Skeletal muscle tissue (tissue), 4 donors: ENCODE results near the gene ARHGEF28. TPM values are rescaled to one million over a fixed set of nuclear protein-coding genes. Genes with fewer than 3 reads are reported as not detected.

ENCODE experiments used
- H3K27ac ChIP-seq: one replicate; pipeline ENCODE4 v1.7.0; 2013; ENCODE audit warnings: mild to moderate bottlenecking, low read depth, low read length, inconsistent platforms
- H3K27me3 ChIP-seq, 3 donors: one replicate each; pipeline ENCODE4 v1.7.0; 2013; ENCODE audit warnings: low read length in 3 of 3; ENCODE audit not compliant: control insufficient read depth in 3 of 3, insufficient read depth in 3 of 3
- H3K36me3 ChIP-seq, 3 donors: one replicate each; pipeline ENCODE4 v1.7.0; 2013; ENCODE audit warnings: low read length in 3 of 3; ENCODE audit not compliant: control insufficient read depth in 3 of 3, insufficient read depth in 3 of 3
- H3K4me1 ChIP-seq, 3 donors: one replicate each; pipeline ENCODE4 v1.7.0; 2013; ENCODE audit warnings: low read length in 3 of 3, mild to moderate bottlenecking in 3 of 3; ENCODE audit not compliant: control insufficient read depth in 3 of 3, insufficient read depth in 3 of 3
- H3K4me3 ChIP-seq, 3 donors: one replicate each; pipeline ENCODE4 v1.7.0; 2013; ENCODE audit warnings: low read length in 3 of 3
- H3K9ac ChIP-seq, 3 donors: one replicate each; pipeline ENCODE4 v1.7.0; 2013; ENCODE audit warnings: low read length in 3 of 3, mild to moderate bottlenecking in 3 of 3, moderate library complexity in 2 of 3, low read depth in 1 of 3
- H3K9me3 ChIP-seq, 3 donors: one replicate each; pipeline ENCODE4 v1.7.0; 2013; ENCODE audit warnings: low read length in 3 of 3; ENCODE audit not compliant: control insufficient read depth in 3 of 3
- total RNA-seq: library from RNA; depleted of rRNA; stranded (reverse); fragments of >200 nt; gene quantifications from one replicate; pipeline ENCODE4 v1.2.3, GENCODE V29; 2014
- donor health status: Osteomylitis.

ARHGEF28 gene
- total RNA-seq, 1 donor from 2014 or later: 8.4 TPM

GRCh38 chr5:73799401-73799972, 173.5 kb downstream of the ARHGEF28 start:
- Histone ChIP-seq H3K9ac (no peak overlapping the region), H3K36me3 (no peaks in the 10 kb centered on the region), H3K27me3 (no peaks in the 10 kb centered on the region), H3K4me3 (no peak overlapping the region), H3K4me1 (peaks cover 3 to 5% (median 4%) of the 10 kb centered on the region in 3 donors), H3K9me3 (no peaks in the 10 kb centered on the region), H3K27ac (no peak overlapping the region)

- Histone ChIP-seq H3K9me3 (no peaks in the 10 kb centered on the region), H3K36me3 (no peaks in the 10 kb centered on the region), H3K27me3 (no peaks in the 10 kb centered on the region), H3K4me1 (peaks cover 0 to under 1% (median 0%) of the 10 kb centered on the region in 3 donors), H3K27ac (no peak overlapping the region), H3K4me3 (no peak overlapping the region), H3K9ac (no peak overlapping the region)
These were observed 175.7 kb downstream of the ARHGEF28 start for GRCh38 chr5:73801686-73802085.

GRCh38 chr5:73805449-73805848, 179.5 kb downstream of the ARHGEF28 start:
- H3K27ac ChIP-seq: no peak overlapping the region
- no peaks in the 10 kb centered on the region for H3K36me3 ChIP-seq
- H3K9me3 ChIP-seq: no peaks in the 10 kb centered on the region
- H3K4me1 ChIP-seq: no peaks in the 10 kb centered on the region
- H3K27me3 ChIP-seq: no peaks in the 10 kb centered on the region
- no peak overlapping the region for H3K4me3 ChIP-seq
- no peak overlapping the region for H3K9ac ChIP-seq

- Histone ChIP-seq H3K27ac (no peak overlapping the region), H3K27me3 (no peaks in the 10 kb centered on the region), H3K9me3 (no peaks in the 10 kb centered on the region), H3K4me3 (no peak overlapping the region), H3K36me3 (no peaks in the 10 kb centered on the region), H3K9ac (no peak overlapping the region), H3K4me1 (no peaks in the 10 kb centered on the region)
These were observed 182.9 kb downstream of the ARHGEF28 start for GRCh38 chr5:73808911-73809310.

- no peaks in the 10 kb centered on the region for H3K36me3 ChIP-seq
- H3K27me3 ChIP-seq: peaks cover 0 to 3% (median 0%) of the 10 kb centered on the region in 3 donors
- H3K4me1 ChIP-seq: no peaks in the 10 kb centered on the region
These were observed 184.4 kb downstream of the ARHGEF28 start for GRCh38 chr5:73810429-73810828.

GRCh38 chr5:73812457-73812856, 186.5 kb downstream of the ARHGEF28 start:
- H3K27ac ChIP-seq: no peak overlapping the region
- H3K36me3 ChIP-seq: no peaks in the 10 kb centered on the region
- no peaks in the 10 kb centered on the region for H3K9me3 ChIP-seq
- no peak overlapping the region for H3K4me3 ChIP-seq
- no peak overlapping the region for H3K9ac ChIP-seq
- peaks cover 0 to 3% (median 0%) of the 10 kb centered on the region in 3 donors for H3K27me3 ChIP-seq
- no peaks in the 10 kb centered on the region for H3K4me1 ChIP-seq

More at GRCh38 chr5:73810429-73810828, 184.4 kb downstream of the ARHGEF28 start:
- Histone ChIP-seq H3K27ac (no peak overlapping the region), H3K9ac (no peak overlapping the region), H3K4me3 (no peak overlapping the region), H3K9me3 (no peaks in the 10 kb centered on the region)

GRCh38 chr5:73812962-73813588, 187.1 kb downstream of the ARHGEF28 start:
- Histone ChIP-seq H3K4me3 (peak overlapping the region in 1 of 3 donors; percentile 46), H3K27me3 (peaks cover 0 to 3% (median 0%) of the 10 kb centered on the region in 3 donors), H3K36me3 (no peaks in the 10 kb centered on the region), H3K27ac (no peak overlapping the region), H3K9ac (no peak overlapping the region), H3K9me3 (no peaks in the 10 kb centered on the region), H3K4me1 (no peaks in the 10 kb centered on the region)

- H3K27me3 ChIP-seq: peaks cover 0 to 3% (median 0%) of the 10 kb centered on the region in 3 donors
- H3K9ac ChIP-seq: no peak overlapping the region
- no peak overlapping the region for H3K4me3 ChIP-seq
These were observed 188.3 kb downstream of the ARHGEF28 start for GRCh38 chr5:73814233-73814846.

GRCh38 chr5:73815631-73816030, 189.6 kb downstream of the ARHGEF28 start:
- Histone ChIP-seq H3K9ac (no peak overlapping the region), H3K9me3 (no peaks in the 10 kb centered on the region), H3K36me3 (no peaks in the 10 kb centered on the region), H3K27me3 (peaks cover 0 to 3% (median 0%) of the 10 kb centered on the region in 3 donors), H3K4me1 (no peaks in the 10 kb centered on the region), H3K4me3 (no peak overlapping the region), H3K27ac (no peak overlapping the region)

More at GRCh38 chr5:73814233-73814846, 188.3 kb downstream of the ARHGEF28 start:
- Histone ChIP-seq H3K4me1 (no peaks in the 10 kb centered on the region), H3K9me3 (no peaks in the 10 kb centered on the region), H3K27ac (no peak overlapping the region), H3K36me3 (no peaks in the 10 kb centered on the region)
